Endothelial cell of umbilical vein (primary cell): ENCODE data around the gene MYO1A. TPM values are rescaled to one million over a fixed set of nuclear protein-coding genes. Genes with fewer than 3 reads are reported as not detected.

Source experiments
- BruUV-seq: library from RNA; stranded (reverse); fragments of 400-500 nt; replicated peaks from 2 replicates; lab custom pipeline; 2021; lab: Mats Ljungman, UMichigan
- CTCF ChIA-PET: fragments of 300-600, 350-600 bp; sonication (Branson Sonifier 250); formaldehyde crosslinking; loops from one replicate; lab custom pipeline; 2021; ENCODE audit warnings: antibody characterized with exemption, inconsistent platforms; lab: Charles Lee
- POLR2A ChIA-PET: fragments of 300-600, 350-600 bp; sonication (Branson Sonifier 250); formaldehyde crosslinking; loops from one replicate; lab custom pipeline; 2021; ENCODE audit warnings: antibody characterized with exemption, inconsistent platforms; lab: Charles Lee
- DNase-seq: peaks from one replicate; pipeline ENCODE4 v3.0.0-alpha.2; 2011; ENCODE audit warnings: low read depth, low spot score
- FAIRE-seq: peaks from 2 replicates; lab custom pipeline; 2011; peaks lifted over from hg19 to GRCh38; lab: Jason Lieb, UNC
- H2AFZ ChIP-seq: 2 replicates; pipeline ENCODE4 v1.6.0; 2012; ENCODE audit warnings: low read depth, low read length, control low read depth, inconsistent platforms
- H3K27ac ChIP-seq: 2 replicates; pipeline ENCODE4 v1.5.1; 2011; ENCODE audit warnings: low read depth, mild to moderate bottlenecking, control low read depth, low read length, moderate library complexity; ENCODE audit not compliant: insufficient read depth
- H3K27me3 ChIP-seq, 2 experiments: 2 replicates each; pipeline versions ENCODE4 v1.6.0 to v1.6.1; 2011; ENCODE audit warnings: low read length in 2 of 2, mixed read lengths in 1 of 2; ENCODE audit not compliant: control insufficient read depth in 2 of 2, insufficient read depth in 2 of 2
- H3K36me3 ChIP-seq, 2 experiments: 2 replicates in 1 of 2; 3 replicates in 1 of 2; pipeline ENCODE4 v1.5.1; 2011; ENCODE audit warnings: low read length in 2 of 2, mild to moderate bottlenecking in 1 of 2, moderate library complexity in 1 of 2; ENCODE audit not compliant: control insufficient read depth in 2 of 2, insufficient read depth in 2 of 2; ENCODE audit errors: extremely low read depth in 1 of 2
- H3K4me1 ChIP-seq: 3 replicates; pipeline ENCODE4 v1.5.1; 2011; ENCODE audit warnings: mild to moderate bottlenecking, low read length; ENCODE audit not compliant: control insufficient read depth, insufficient read depth; ENCODE audit errors: extremely low read depth
- H3K4me2 ChIP-seq: 2 replicates; pipeline ENCODE4 v1.6.1; 2011; ENCODE audit warnings: low read length, control low read depth, mixed read lengths; ENCODE audit not compliant: insufficient read depth
- H3K4me3 ChIP-seq, 3 experiments: fragments of 200-600 bp in 1 of 3; sonication (generic), shearing (Covaris generic) in 1 of 3; replicated peaks in 1 of 3; 2 replicates each; pipeline ENCODE4 v1.5.1; 2011 to 2016; ENCODE audit warnings: control low read depth in 3 of 3, low read length in 3 of 3, mild to moderate bottlenecking in 2 of 3, inconsistent platforms in 1 of 3, low read depth in 1 of 3, moderate library complexity in 1 of 3; ENCODE audit not compliant: insufficient read depth in 1 of 3
- H3K79me2 ChIP-seq: 2 replicates; pipeline ENCODE4 v1.6.0; 2012; ENCODE audit warnings: low read length, inconsistent platforms; ENCODE audit not compliant: control insufficient read depth, insufficient read depth
- H3K9ac ChIP-seq: replicated peaks from 2 replicates; pipeline ENCODE3; 2011; ENCODE audit warnings: low read length, control low read depth; ENCODE audit not compliant: insufficient read depth; ENCODE audit errors: extremely low read depth
- H3K9me1 ChIP-seq: replicated peaks from 3 replicates; pipeline ENCODE4 v1.6.0; 2011; ENCODE audit warnings: mild to moderate bottlenecking, low read length; ENCODE audit not compliant: control insufficient read depth, insufficient read depth; ENCODE audit errors: extremely low read depth
- H3K9me3 ChIP-seq: replicated peaks from 2 replicates; pipeline ENCODE4 v1.5.1; 2012; ENCODE audit warnings: low read length, inconsistent platforms; ENCODE audit not compliant: control insufficient read depth, insufficient read depth
- H4K20me1 ChIP-seq: replicated peaks from 2 replicates; pipeline ENCODE3; 2011; ENCODE audit warnings: mild to moderate bottlenecking, low read length; ENCODE audit not compliant: control insufficient read depth, insufficient read depth; ENCODE audit errors: extremely low read depth
- EZH2 ChIP-seq: IDR thresholded peaks from 2 replicates; pipeline ENCODE4 v1.6.1; 2012; ENCODE audit warnings: borderline replicate concordance, low read depth, mild to moderate bottlenecking, moderate library complexity, low read length, inconsistent platforms; ENCODE audit not compliant: severe bottlenecking
- FOS ChIP-seq: IDR thresholded peaks from 2 replicates; pipeline ENCODE4 v1.6.1; 2011; ENCODE audit warnings: mild to moderate bottlenecking, low read length, moderate library complexity, borderline replicate concordance; ENCODE audit not compliant: insufficient read depth
- GATA2 ChIP-seq: IDR thresholded peaks from 2 replicates; pipeline ENCODE4 v1.7.0; 2011; ENCODE audit warnings: low read depth, mild to moderate bottlenecking, moderate library complexity, mixed read lengths, low read length; ENCODE audit not compliant: insufficient read length, insufficient read depth
- JUN ChIP-seq: IDR thresholded peaks from 2 replicates; pipeline ENCODE4 v1.6.1; 2011; ENCODE audit warnings: borderline replicate concordance, low read depth; ENCODE audit not compliant: insufficient read length, insufficient read depth
- MYC ChIP-seq: IDR thresholded peaks from one replicate; pipeline ENCODE4 v1.6.1; 2011; ENCODE audit warnings: mild to moderate bottlenecking, low read depth, low read length
- POLR2A ChIP-seq: IDR thresholded peaks from 2 replicates; pipeline ENCODE4 v1.6.1; 2012; ENCODE audit warnings: low read depth, mild to moderate bottlenecking, control low read depth, low read length
- POLR2AphosphoS5 ChIP-seq: IDR thresholded peaks from 2 replicates; pipeline ENCODE4 v1.6.1; 2012; ENCODE audit warnings: low read depth, mild to moderate bottlenecking, control low read depth, low read length, moderate library complexity; ENCODE audit not compliant: insufficient read depth
- dilution Hi-C: fragments of 300-500 bp; cut with MboI; formaldehyde crosslinking; loops from one replicate; pipeline ENCODE4 v1.15.0; 2019; ENCODE audit warnings: low sequenced_read_pairs; ENCODE audit not compliant: extremely low pct_ligation_motif_present
- intact Hi-C: fragments of 100-400 bp; cut with micrococcal nuclease; formaldehyde crosslinking; loops from one replicate; pipeline ENCODE4 v1.10.0; 2022
- polyA plus RNA-seq, 4 experiments: library from polyadenylated mRNA; depleted of rRNA in 3 of 4; stranded (reverse) in 3 of 4; unstranded in 1 of 4; fragments of >200 nt; gene quantifications; 2 replicates each; pipeline versions ENCODE4 v1.2.1 to v1.2.3, GENCODE V29; 2011 to 2012; ENCODE audit warnings: missing spikeins in 1 of 4
- total RNA-seq: library from RNA; stranded (reverse); gene quantifications from 2 replicates; pipeline ENCODE4 v1.2.3, GENCODE V29; 2021
- TF ChIP-seq, protein P1 (sequence below): IDR thresholded peaks from 2 replicates; pipeline ENCODE4 v1.6.1; 2011; ENCODE audit not compliant: insufficient read depth, insufficient read length
- TF ChIP-seq, protein P2 (sequence below), 2 donors: IDR thresholded peaks; 1 replicate in 1 of 2; 2 replicates in 1 of 2; pipeline ENCODE4 v1.5.1; 2011; ENCODE audit warnings: low read length in 2 of 2, mild to moderate bottlenecking in 2 of 2, moderate library complexity in 2 of 2, control low read depth in 1 of 2, inconsistent platforms in 1 of 2, low read depth in 1 of 2; ENCODE audit not compliant: insufficient read depth in 1 of 2; ENCODE audit errors: extremely low read depth in 1 of 2

MYO1A gene
- total and polyA plus RNA-seq, 2 donors (not counting 3 experiments of a cell fraction or from before 2014, with no cell fraction given) = not detected

DNA sequence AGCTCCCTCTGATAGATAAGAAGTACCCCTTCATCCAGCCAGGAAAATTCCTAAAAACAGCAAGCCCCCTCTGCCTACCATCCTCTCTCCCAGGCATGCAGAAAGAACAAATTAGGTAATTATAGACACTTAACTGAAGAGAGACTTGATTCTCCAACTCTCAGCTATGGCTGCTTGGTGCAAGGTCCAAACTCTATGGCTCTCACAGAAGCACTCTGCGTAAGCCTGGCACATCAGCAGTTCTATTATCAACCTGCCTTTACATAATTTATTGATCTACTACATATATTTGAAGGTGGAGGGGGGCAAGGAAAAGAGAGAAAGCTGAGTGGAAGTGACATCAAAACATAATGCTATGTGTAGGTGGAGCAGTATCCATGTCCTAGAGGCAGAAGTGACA is 1.1 kb upstream of the MYO1A start:
- Histone ChIP-seq H2AFZ (no peak overlapping the region), H3K4me1 (no peaks in the 10 kb centered on the region), H3K4me3 (no peak overlapping the region), H3K27ac (no peak overlapping the region), H4K20me1 (no peaks in the 10 kb centered on the region), H3K79me2 (no peaks in the 10 kb centered on the region), H3K9me3 (no peaks in the 10 kb centered on the region), H3K4me2 (no peak overlapping the region), H3K9me1 (no peaks in the 10 kb centered on the region), H3K9ac (no peak overlapping the region), H3K36me3 (no peaks in the 10 kb centered on the region), H3K27me3 (peaks cover 5% of the 10 kb centered on the region in 2 experiments)
- FAIRE-seq (no peak), DNase-seq (no peak)
- TF ChIP-seq GATA2 (no peak), JUN (no peak), POLR2A (no peak), MYC (no peak), EZH2 (no peak), POLR2AphosphoS5 (no peak)
- TF ChIP-seq, protein P1, sequence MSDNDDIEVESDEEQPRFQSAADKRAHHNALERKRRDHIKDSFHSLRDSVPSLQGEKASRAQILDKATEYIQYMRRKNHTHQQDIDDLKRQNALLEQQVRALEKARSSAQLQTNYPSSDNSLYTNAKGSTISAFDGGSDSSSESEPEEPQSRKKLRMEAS = no peak
- dilution Hi-C loops = no loop called here
- ChIA-PET CTCF (interaction anchor here (0.6 to 1.9 kb wide), 6 partner anchors 9 to 287 kb away, joined by 4 to 8 read pairs (median 5); partner anchors contain the start of gene HSD17B6), POLR2A (no interaction called here)
- intact Hi-C loops = no loop called here
- BruUV-seq = no TSS peak

DNA sequence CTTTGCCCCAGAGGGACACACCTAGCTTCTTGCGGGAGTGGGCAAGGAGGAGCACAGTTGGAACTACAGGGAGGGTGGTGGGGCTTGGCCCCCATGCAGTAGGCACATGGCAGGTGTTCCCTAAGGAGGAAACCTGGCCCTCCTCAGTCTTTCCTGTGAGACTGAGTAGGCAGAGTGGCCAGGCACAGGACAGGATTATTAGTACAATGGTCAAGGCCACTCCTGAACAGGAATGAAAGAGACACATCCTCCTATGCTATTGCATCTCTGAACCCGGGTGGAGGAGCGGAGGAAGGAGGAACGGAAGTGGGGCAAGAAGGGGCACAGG is 846 bp downstream of the MYO1A start:
- no peak for FAIRE-seq
- dilution Hi-C loops = no loop called here
- BruUV-seq = no TSS peak

More for the DNA sequence above, 846 bp downstream of the MYO1A start:
- TF ChIP-seq MYC = no peak
- no peak for TF ChIP-seq POLR2AphosphoS5
- TF ChIP-seq EZH2 = no peak
- no peak for TF ChIP-seq GATA2
- TF ChIP-seq POLR2A = no peak
- TF ChIP-seq JUN = no peak
- no peak for TF ChIP-seq FOS
- TF ChIP-seq, protein P1 = no peak
- TF ChIP-seq, protein P2, sequence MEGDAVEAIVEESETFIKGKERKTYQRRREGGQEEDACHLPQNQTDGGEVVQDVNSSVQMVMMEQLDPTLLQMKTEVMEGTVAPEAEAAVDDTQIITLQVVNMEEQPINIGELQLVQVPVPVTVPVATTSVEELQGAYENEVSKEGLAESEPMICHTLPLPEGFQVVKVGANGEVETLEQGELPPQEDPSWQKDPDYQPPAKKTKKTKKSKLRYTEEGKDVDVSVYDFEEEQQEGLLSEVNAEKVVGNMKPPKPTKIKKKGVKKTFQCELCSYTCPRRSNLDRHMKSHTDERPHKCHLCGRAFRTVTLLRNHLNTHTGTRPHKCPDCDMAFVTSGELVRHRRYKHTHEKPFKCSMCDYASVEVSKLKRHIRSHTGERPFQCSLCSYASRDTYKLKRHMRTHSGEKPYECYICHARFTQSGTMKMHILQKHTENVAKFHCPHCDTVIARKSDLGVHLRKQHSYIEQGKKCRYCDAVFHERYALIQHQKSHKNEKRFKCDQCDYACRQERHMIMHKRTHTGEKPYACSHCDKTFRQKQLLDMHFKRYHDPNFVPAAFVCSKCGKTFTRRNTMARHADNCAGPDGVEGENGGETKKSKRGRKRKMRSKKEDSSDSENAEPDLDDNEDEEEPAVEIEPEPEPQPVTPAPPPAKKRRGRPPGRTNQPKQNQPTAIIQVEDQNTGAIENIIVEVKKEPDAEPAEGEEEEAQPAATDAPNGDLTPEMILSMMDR (IDR thresholded peaks at IDR 0.05; ENCODE audit: extremely low read depth in 1 of 2, insufficient read depth in 1 of 2, low read depth in 1 of 2, low read length in 2 of 2) = no peak
- H3K36me3 ChIP-seq = no peaks in the 10 kb centered on the region
- intact Hi-C loops = no loop called here
- no peak overlapping the region for H3K4me2 ChIP-seq
- no peaks in the 10 kb centered on the region for H4K20me1 ChIP-seq
- H3K27me3 ChIP-seq = peaks cover 5 to 9% of the 10 kb centered on the region in 2 experiments
- ChIA-PET POLR2A (no interaction called here), CTCF (interaction anchor here (1.0 to 1.9 kb wide), 2 partner anchors 15 to 63 kb away, joined by 3 to 8 read pairs; no protein-coding TSS in a partner anchor)
- no peaks in the 10 kb centered on the region for H3K4me1 ChIP-seq
- no peaks in the 10 kb centered on the region for H3K79me2 ChIP-seq
- H3K9ac ChIP-seq = no peak overlapping the region
- no peaks in the 10 kb centered on the region for H3K9me1 ChIP-seq
- no peak overlapping the region for H2AFZ ChIP-seq
- DNase-seq = no peak
- no peak overlapping the region for H3K27ac ChIP-seq
- no peak overlapping the region for H3K4me3 ChIP-seq
- H3K9me3 ChIP-seq = no peaks in the 10 kb centered on the region
